GM19035 (cell line): ENCODE data around the gene EPB41L5.
"Not testable (repeated sequence)": the region's sequence is repeated elsewhere in the genome, so short reads cannot be mapped to it uniquely, and the experiment has no call there.

ENCODE experiments used
- ATAC-seq: cut with Tn5 transposase; IDR thresholded peaks from one replicate; pipeline ENCODE4 v1.9.1; 2021; ENCODE audit not compliant: unreplicated experiment

The EPB41L5 gene

GRCh38 chr2:120029672-120030640, 17.1 kb downstream of the EPB41L5 start:
- ATAC-seq: no peak

GRCh38 chr2:120032297-120032696, 19.4 kb downstream of the EPB41L5 start:
- ATAC-seq: no peak

GRCh38 chr2:120034027-120034426, 21.1 kb downstream of the EPB41L5 start:
- ATAC-seq: no peak

- ATAC-seq: no peak
Measured at GRCh38 chr2:120034621-120035020, 21.7 kb downstream of the EPB41L5 start.

GRCh38 chr2:120036145-120036544, 23.3 kb downstream of the EPB41L5 start:
- ATAC-seq: no peak

GRCh38 chr2:120037995-120038541, 25.2 kb downstream of the EPB41L5 start:
- no peak for ATAC-seq

GRCh38 chr2:120042359-120042758, 29.5 kb downstream of the EPB41L5 start:
- ATAC-seq: no peak

GRCh38 chr2:120044336-120044735, 31.5 kb downstream of the EPB41L5 start:
- no peak for ATAC-seq

- not testable (repeated sequence) for ATAC-seq
Measured at GRCh38 chr2:120045775-120046174, 32.9 kb downstream of the EPB41L5 start.

- not testable (repeated sequence) for ATAC-seq
Measured at GRCh38 chr2:120046252-120046651, 33.4 kb downstream of the EPB41L5 start.

GRCh38 chr2:120052597-120052996, 39.7 kb downstream of the EPB41L5 start:
- ATAC-seq: no peak

- no peak for ATAC-seq
Measured at GRCh38 chr2:120053891-120054290, 41.0 kb downstream of the EPB41L5 start.

GRCh38 chr2:120059483-120059882, 46.6 kb downstream of the EPB41L5 start:
- ATAC-seq: no peak

- no peak for ATAC-seq
Measured at GRCh38 chr2:120060088-120060623, 47.3 kb downstream of the EPB41L5 start.

- no peak for ATAC-seq
Measured at GRCh38 chr2:120064664-120065063, 51.8 kb downstream of the EPB41L5 start.

- no peak for ATAC-seq
Measured at GRCh38 chr2:120066800-120067547, 54.1 kb downstream of the EPB41L5 start.

GRCh38 chr2:120068040-120068658, 55.3 kb downstream of the EPB41L5 start:
- ATAC-seq: not testable (repeated sequence)

GRCh38 chr2:120075545-120075944, 62.7 kb downstream of the EPB41L5 start:
- ATAC-seq: no peak

GRCh38 chr2:120077896-120078295, 65.0 kb downstream of the EPB41L5 start:
- ATAC-seq: no peak

GRCh38 chr2:120079647-120080046, 66.8 kb downstream of the EPB41L5 start:
- ATAC-seq: no peak

- no peak for ATAC-seq
Measured at GRCh38 chr2:120091436-120091835, 78.6 kb downstream of the EPB41L5 start.
